ENCODE data around the gene TRAF4. TPM values are rescaled to one million over a fixed set of nuclear protein-coding genes. Genes with fewer than 3 reads are reported as not detected.

The TRAF4 gene
- total RNA-seq, 2 experiments from 2014 or later: 411 to 416 TPM

GRCh38 chr17:28712032-28712704 is 31.6 kb upstream of the TRAF4 start:
- H3K36me3 Mint-ChIP-seq (ENCODE audit: low read depth): no peaks in the 10 kb centered on the region
- ATAC-seq (ENCODE audit: poor library complexity) (peak; percentile 31), DNase-seq (peak; percentile 33 to 88 (median 50))
- Histone ChIP-seq H3K27ac (ENCODE audit: low read depth in 1 of 2, low read length in 2 of 2) (peak overlapping the region; percentile 68 to 73), H3K27me3 (ENCODE audit: control insufficient read depth in 1 of 2, insufficient read depth in 2 of 2, low read length in 2 of 2) (peaks cover 10 to 16% of the 10 kb centered on the region in 2 experiments), H3K36me3 (ENCODE audit: insufficient read depth, low read length) (no peaks in the 10 kb centered on the region), H3K4me3 (ENCODE audit: low read length) (peak overlapping the region; percentile 72), H3K9me3 (ENCODE audit: control insufficient read depth in 1 of 2, insufficient read depth in 1 of 2, low read length in 2 of 2) (peaks cover 0 to 5% of the 10 kb centered on the region in 2 experiments), H3K4me1 (ENCODE audit: insufficient read depth, low read length) (peaks cover 23% of the 10 kb centered on the region)
- intact Hi-C loops (cut with DNase I, micrococcal nuclease): loop anchor here (5.0 to 10.0 kb wide), 3 partner anchors 50 to 357 kb away; partner anchors contain the start of genes BLTP2 (in 2 of the 2), POLDIP2 (in 1 of the 2), SDF2 (in 1 of the 2) and SUPT6H (in 1 of the 2)
- H3K4me3 Mint-ChIP-seq: peak overlapping the region; percentile 87
- no peaks in the 10 kb centered on the region for H3K9me3 Mint-ChIP-seq
- peak overlapping the region; percentile 87 for H3K27ac Mint-ChIP-seq
- peaks cover 22% of the 10 kb centered on the region for H3K27me3 Mint-ChIP-seq
- ChIA-PET CTCF (interaction anchor here (0.7 to 3.6 kb wide), 6 partner anchors 8 to 65 kb away, joined by 3 to 24 read pairs (median 10); partner anchors contain the start of genes NEK8, RPL23A and TLCD1), POLR2A (interaction anchor here (1.1 to 4.6 kb wide), 11 partner anchors 9 to 580 kb away, joined by 3 to 110 read pairs (median 15); partner anchors contain the start of genes BLTP2, NEK8, PHF12 and RPL23A)
- TF ChIP-seq CTCF (IDR thresholded peaks at IDR 0.05): no peak
- peaks cover 20% of the 10 kb centered on the region for H3K4me1 Mint-ChIP-seq (ENCODE audit: low read depth)

GRCh38 chr17:28712705-28713415 is 31.0 kb upstream of the TRAF4 start:
- intact Hi-C loops (cut with DNase I, micrococcal nuclease): loop anchor here (5.0 to 10.0 kb wide), 3 partner anchors 51 to 358 kb away; partner anchors contain the start of genes BLTP2 (in 2 of the 2), POLDIP2 (in 1 of the 2), SDF2 (in 1 of the 2) and SUPT6H (in 1 of the 2)
- peaks cover 28% of the 10 kb centered on the region for H3K4me1 ChIP-seq (ENCODE audit: insufficient read depth, low read length)
- H3K27me3 ChIP-seq (ENCODE audit: control insufficient read depth in 1 of 2, insufficient read depth in 2 of 2, low read length in 2 of 2): peaks cover 14 to 21% of the 10 kb centered on the region in 2 experiments
- peak overlapping the region; percentile 72 for H3K4me3 ChIP-seq (ENCODE audit: low read length)
- H3K36me3 Mint-ChIP-seq (ENCODE audit: low read depth): no peaks in the 10 kb centered on the region
- H3K27ac Mint-ChIP-seq: peak overlapping the region; percentile 87
- no peak overlapping the region for H3K27ac ChIP-seq (ENCODE audit: low read depth in 1 of 2, low read length in 2 of 2)
- ChIA-PET POLR2A (interaction anchor here (1.8 to 4.6 kb wide), 8 partner anchors 8 to 239 kb away, joined by 6 to 110 read pairs (median 19); partner anchors contain the start of genes BLTP2, NEK8, PHF12 and RPL23A), CTCF (interaction anchor here (1.5 to 3.2 kb wide), 2 partner anchors 14 to 66 kb away, joined by 7 to 10 read pairs; no protein-coding TSS in a partner anchor)
- H3K27me3 Mint-ChIP-seq: peaks cover 23% of the 10 kb centered on the region
- peaks cover 20% of the 10 kb centered on the region for H3K4me1 Mint-ChIP-seq (ENCODE audit: low read depth)
- H3K9me3 Mint-ChIP-seq: no peaks in the 10 kb centered on the region
- no peak for DNase-seq
- ATAC-seq (ENCODE audit: poor library complexity): no peak
- H3K4me3 Mint-ChIP-seq: peak overlapping the region; percentile 87
- no peaks in the 10 kb centered on the region for H3K36me3 ChIP-seq (ENCODE audit: insufficient read depth, low read length)
- H3K9me3 ChIP-seq (ENCODE audit: control insufficient read depth in 1 of 2, insufficient read depth in 1 of 2, low read length in 2 of 2): peaks cover 0 to 8% of the 10 kb centered on the region in 2 experiments
- TF ChIP-seq CTCF (IDR thresholded peaks at IDR 0.05): no peak

- no peak overlapping the region for H3K27ac Mint-ChIP-seq
- Histone ChIP-seq H3K36me3 (ENCODE audit: insufficient read depth, low read length) (no peaks in the 10 kb centered on the region), H3K4me1 (ENCODE audit: insufficient read depth, low read length) (peaks cover 41% of the 10 kb centered on the region), H3K27ac (ENCODE audit: low read depth in 1 of 2, low read length in 2 of 2) (no peak overlapping the region), H3K4me3 (ENCODE audit: low read length) (no peak overlapping the region), H3K27me3 (ENCODE audit: control insufficient read depth in 1 of 2, insufficient read depth in 2 of 2, low read length in 2 of 2) (peaks cover 17 to 21% of the 10 kb centered on the region in 2 experiments), H3K9me3 (ENCODE audit: control insufficient read depth in 1 of 2, insufficient read depth in 1 of 2, low read length in 2 of 2) (peaks cover 0 to 8% of the 10 kb centered on the region in 2 experiments)
- H3K27me3 Mint-ChIP-seq: peaks cover 32% of the 10 kb centered on the region
- peak overlapping the region; percentile 17 for H3K4me3 Mint-ChIP-seq
- no peak for ATAC-seq (ENCODE audit: poor library complexity)
- no peak for DNase-seq
- H3K9me3 Mint-ChIP-seq: no peaks in the 10 kb centered on the region
- intact Hi-C loops (cut with DNase I, micrococcal nuclease): loop anchor here (5.0 to 10.0 kb wide), 3 partner anchors 52 to 359 kb away; partner anchors contain the start of genes BLTP2 (in 2 of the 2), POLDIP2 (in 1 of the 2), SDF2 (in 1 of the 2) and SUPT6H (in 1 of the 2)
- H3K36me3 Mint-ChIP-seq (ENCODE audit: low read depth): no peaks in the 10 kb centered on the region
- ChIA-PET CTCF (interaction anchor here (1.3 kb wide), 1 partner anchor 13 kb away, joined by 4 read pairs; no protein-coding TSS in a partner anchor), POLR2A (no interaction called here)
- TF ChIP-seq CTCF (IDR thresholded peaks at IDR 0.05): no peak
- H3K4me1 Mint-ChIP-seq (ENCODE audit: low read depth): peaks cover 33% of the 10 kb centered on the region
Measured at GRCh38 chr17:28714281-28714680, 29.5 kb upstream of the TRAF4 start.

All from CD4-positive, alpha-beta T cell (primary cell).